CD4-positive, alpha-beta T cell treated with Interleukin-4 for 1 hour (primary cell): Measurements from ENCODE around the gene VSTM2A.
"Not testable (repeated sequence)": the region's sequence is repeated elsewhere in the genome, so short reads cannot be mapped to it uniquely, and the experiment has no call there.

ENCODE experiments used
- DNase-seq, 2 donors: peaks; one replicate each; pipeline ENCODE4 v3.0.0-alpha.2; 2020 to 2022

VSTM2A gene

DNA sequence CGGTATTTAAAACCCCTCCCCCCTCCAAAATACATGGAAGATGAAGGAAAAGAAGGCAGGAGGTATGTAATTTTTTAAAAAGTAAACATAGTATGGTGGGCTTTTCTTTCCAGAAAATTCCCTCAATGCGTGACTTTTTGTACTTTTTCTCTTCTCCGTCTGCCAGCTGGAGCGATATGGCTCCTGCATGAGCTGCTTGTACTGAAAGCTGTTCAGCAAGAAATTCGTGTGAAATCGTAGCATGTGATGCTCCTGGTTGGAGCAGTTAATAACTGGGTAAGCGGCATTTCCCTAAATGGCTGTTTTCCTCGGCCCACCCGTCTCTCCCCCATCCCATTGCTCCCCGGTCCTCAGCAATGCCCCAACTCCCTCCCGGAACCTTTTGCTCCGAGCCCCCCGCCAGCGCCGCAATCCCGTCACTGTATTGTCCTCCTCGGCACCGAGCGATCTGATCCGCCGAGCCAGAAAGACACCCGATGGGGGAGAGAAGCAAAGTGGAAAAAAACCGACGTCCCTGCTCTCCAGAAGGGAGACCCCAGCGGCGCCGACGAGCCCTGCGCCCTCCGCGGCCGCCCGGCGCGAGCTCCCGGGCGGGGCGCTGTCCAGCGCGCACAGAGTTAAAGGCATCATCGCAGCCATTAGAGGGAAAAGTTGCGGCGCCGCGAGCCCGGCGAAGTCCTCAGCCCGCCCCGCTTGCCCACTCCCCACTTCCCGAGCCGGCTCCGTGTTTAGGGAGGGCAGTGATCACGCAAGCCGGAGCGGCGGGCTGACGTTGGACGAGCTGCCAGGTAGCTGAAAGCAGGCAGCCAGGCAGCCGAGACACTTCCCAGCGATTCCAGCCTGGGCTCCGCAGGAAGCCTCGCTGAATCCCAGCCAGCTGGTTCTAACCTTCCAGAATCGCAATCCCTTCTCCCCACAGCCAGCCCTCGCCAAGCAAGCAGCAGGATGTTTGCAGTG lies at the start of gene VSTM2A:
VSTM2A (plus strand) TSS at position 707 of the 957 bp plus-strand sequence. CDS start 356 bp downstream, outside the sequence.
- no peak for DNase-seq

GRCh38 chr7:54504531-54504930 lies 37.6 kb upstream of the VSTM2A start:
- not testable (repeated sequence) for DNase-seq

GRCh38 chr7:54529568-54529967 lies 12.6 kb upstream of the VSTM2A start:
- DNase-seq: no peak

DNA sequence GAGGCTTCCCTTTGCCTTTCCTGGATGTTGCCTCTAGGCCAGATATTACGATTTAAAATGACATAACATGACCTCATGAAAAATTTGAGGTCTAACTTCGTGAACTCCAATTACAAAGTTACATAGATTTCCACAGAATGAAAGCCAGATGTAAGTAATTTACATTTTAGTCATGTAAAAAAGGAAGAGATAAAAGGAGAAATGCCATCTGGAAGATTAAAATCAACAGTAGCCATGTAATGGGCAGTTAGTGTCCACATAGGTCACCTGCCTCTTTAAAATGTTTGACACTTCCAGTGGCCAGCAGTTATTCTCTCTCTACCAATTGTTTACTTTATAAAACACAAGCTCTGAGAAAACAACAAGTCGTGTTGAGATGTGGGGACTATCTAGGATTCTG lies 4.1 kb upstream of the VSTM2A start:
- no peak for DNase-seq

- no peak for DNase-seq
Observed at GRCh38 chr7:54543051-54543488, 895 bp downstream of the VSTM2A start.

- DNase-seq: no peak
Observed at GRCh38 chr7:54544149-54544526, 2.0 kb downstream of the VSTM2A start.

DNA sequence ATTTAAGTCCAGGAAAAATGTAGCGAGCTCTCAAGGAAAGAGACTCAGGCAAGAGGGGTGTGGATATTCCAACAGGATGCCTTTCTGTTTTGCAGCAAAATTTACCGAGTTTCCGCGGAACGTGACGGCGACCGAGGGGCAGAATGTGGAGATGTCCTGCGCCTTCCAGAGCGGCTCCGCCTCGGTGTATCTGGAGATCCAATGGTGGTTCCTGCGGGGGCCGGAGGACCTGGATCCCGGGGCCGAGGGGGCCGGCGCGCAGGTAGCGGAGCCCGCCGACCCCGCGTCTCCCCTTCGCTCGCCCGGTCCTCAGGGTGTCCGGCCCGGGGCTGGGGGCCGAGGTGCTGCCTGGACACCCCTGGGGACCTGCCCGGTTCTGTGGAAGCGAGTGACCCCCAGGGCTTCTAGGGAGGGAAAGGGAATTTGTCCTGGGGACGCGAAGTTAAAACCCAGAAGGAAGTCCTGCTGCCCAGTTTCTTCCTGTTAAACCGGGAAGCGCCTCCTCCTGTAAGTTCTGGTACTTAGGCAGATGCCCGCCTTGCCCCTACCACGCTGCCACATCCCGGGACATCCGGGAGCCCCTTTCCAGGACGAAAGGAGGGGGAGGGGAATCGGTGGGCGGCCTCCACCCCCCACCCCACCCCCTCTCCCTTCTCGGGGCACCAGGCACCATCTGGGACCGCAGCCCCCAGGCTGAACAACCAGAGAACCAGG lies 2.5 kb downstream of the VSTM2A start:
- DNase-seq: no peak

DNA sequence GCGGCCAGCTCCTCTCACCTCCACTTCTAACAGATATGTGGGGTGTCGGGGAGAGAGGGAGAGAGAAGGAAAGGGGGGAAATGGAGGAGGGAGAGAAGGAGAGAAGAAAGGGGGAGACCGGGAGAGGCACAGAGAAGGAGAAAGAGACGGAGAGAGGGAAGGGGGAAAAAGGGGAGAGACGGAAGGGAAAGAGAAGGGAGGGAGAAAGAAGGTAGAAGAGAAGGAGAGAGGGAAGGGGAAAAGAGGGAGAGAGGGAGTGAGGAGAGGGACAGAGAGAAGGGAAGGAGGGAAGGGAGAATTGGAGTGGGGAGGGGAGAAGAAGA lies 3.0 kb downstream of the VSTM2A start:
- no peak for DNase-seq

DNA sequence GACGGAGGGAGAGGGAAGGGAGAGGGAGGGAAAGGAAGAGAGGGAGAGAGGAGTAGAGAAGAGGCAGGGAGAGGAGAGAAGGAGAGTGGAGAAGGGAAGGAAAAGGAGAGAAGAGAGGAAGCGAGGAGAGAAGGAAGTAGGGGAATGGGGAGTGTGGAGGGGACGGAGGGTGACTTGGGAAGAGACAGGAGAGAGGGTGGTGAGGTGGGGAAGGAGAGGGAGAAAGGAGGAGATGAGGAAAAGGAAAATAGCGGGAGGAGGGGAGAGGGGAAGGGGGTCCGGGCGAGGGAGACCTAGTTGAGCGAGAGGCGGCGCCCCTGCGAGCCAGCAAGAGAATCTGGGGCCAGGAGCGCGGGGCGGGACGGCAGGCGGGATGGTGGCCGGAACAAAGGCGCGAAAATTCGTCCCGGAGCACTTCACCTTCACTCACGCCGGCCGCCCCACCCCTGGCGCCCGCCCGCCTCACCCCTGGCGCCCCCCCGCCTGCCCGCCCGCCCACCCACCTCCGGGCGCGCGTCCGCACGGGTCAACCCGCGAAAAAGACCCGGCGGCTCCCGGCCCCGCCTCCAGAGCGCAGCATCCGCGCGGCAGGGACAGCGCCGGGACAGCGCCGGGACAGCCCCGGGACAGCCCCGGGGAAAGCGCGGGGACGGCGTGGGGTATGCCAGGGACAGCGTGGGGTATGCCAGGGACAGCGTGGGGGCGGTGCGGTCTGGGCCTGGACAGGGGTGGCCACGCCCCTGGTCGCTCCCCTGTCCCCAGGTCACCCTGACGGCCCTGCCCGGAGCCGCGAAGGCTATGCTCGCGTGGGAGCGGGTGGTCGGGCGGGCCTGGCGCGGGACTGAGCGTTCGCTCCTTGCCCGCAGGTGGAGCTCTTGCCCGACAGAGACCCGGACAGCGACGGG lies 4.2 kb downstream of the VSTM2A start:
- DNase-seq: no peak

DNA sequence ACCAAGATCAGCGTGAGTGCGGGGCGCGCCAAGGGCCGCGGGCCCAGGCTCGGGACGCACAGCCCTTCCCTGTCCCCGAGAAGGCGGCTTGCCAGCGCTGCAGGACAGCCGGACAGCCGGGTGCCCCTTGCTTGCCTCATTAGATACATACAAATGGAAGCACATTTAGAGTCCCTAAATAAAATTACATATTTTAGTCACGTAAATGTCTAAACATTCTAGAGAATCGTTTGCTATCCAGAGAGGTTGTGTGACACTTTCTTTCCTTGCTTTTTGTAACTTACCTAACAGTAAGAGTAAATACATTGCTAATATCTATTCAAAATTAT lies 4.8 kb downstream of the VSTM2A start:
- DNase-seq: no peak

DNA sequence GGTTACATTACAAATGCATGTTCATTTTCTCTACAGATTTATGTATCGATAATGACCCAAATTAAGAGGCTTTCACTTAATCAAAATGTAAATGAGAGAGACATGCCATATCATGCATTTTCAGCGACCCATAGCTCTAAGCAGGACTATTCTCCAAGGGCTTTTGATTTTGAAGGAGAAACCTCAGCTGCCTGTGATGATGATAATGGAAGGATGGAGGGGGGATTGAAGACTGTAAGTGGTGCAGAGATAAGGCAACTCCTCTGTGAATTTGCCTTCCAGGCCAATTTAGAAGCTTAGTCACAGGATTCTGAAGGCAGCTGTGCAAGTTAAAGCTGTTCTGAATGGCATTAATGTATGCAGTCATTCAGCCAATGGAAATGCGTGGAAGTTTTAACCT lies 8.3 kb downstream of the VSTM2A start:
- DNase-seq: no peak

GRCh38 chr7:54556121-54556520 lies 13.9 kb downstream of the VSTM2A start:
- DNase-seq: no peak

DNA sequence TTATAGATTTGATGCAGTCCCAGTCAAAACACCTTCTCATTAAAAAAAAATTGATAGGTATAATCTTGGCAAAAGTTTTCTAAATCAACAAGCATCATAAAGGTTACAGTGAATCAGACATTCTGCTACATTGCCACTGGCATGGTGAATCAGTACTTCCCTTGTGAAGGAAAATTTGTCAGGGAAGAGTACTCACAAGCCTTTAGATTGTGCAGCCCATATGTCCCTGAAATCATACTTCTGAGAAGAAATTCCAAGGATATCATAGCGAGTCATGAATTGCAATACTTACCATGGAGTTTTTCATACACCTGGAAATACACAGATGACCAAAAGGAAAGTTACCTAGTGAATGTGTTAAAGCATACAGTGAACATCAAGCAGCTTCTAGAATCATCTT lies 17.2 kb downstream of the VSTM2A start:
- DNase-seq: no peak

GRCh38 chr7:54560198-54560597 lies 18.0 kb downstream of the VSTM2A start:
- DNase-seq: no peak

GRCh38 chr7:54560723-54561122 lies 18.5 kb downstream of the VSTM2A start:
- DNase-seq: no peak

DNA sequence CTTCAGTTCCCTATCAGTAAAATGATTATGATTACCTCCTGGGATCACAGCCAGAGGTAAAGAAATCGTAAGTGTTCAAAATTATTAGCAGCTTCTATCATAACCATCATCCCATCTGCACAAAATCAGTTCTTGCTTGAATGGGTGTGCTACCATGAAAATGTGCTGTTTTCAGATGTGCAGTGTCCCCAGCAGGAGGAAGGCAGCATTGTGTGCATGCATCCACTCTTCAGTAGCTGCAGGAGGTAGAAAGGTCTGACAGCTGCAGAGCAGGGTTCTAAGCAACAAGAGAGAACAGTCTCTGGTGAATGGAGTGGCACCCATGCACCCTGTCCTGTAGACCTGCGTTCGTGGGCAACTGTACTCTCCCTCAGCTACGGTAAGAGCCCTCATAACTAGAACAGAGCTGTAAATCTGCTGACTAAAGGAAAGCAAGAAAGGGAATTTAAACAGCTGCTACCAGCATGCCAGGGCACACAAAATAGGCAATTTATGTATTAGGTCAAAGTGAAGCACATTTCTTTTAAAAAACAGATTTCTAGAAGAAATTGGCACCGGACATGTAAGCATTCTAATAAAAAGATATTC lies 21.2 kb downstream of the VSTM2A start:
- no peak for DNase-seq

DNA sequence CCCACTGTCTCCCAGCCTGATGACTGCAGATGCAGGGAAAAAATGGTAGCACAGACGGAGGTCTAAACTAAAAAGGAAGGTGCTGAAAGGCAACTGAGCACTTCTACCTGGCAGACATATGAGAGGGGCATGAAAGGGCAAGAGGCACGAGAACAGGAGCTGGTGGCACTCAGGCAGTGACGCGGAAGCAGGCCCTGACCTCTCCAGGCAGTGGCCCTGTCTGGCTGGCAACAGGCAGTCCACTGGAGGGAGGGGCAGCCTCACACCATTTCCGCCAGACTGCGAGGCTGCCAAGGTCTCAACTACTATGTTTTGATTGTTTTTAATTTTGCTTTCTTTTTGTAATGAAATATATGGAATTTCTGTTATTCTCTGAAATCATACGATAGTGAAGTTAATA lies 23.3 kb downstream of the VSTM2A start:
- DNase-seq: no peak

GRCh38 chr7:54581511-54581910 lies 39.3 kb downstream of the VSTM2A start:
- DNase-seq: no peak

- DNase-seq: no peak
Observed at GRCh38 chr7:54591404-54592386, 49.5 kb downstream of the VSTM2A start.

GRCh38 chr7:54596747-54597146 lies 54.6 kb downstream of the VSTM2A start:
- no peak for DNase-seq

- no peak for DNase-seq
Observed at GRCh38 chr7:54615537-54615936, 73.4 kb downstream of the VSTM2A start.
